ENCODE measurements around the gene TPST1.
"Not testable (repeated sequence)": the region's sequence is repeated elsewhere in the genome, so short reads cannot be mapped to it uniquely, and the experiment has no call there.

Gene TPST1

DNA sequence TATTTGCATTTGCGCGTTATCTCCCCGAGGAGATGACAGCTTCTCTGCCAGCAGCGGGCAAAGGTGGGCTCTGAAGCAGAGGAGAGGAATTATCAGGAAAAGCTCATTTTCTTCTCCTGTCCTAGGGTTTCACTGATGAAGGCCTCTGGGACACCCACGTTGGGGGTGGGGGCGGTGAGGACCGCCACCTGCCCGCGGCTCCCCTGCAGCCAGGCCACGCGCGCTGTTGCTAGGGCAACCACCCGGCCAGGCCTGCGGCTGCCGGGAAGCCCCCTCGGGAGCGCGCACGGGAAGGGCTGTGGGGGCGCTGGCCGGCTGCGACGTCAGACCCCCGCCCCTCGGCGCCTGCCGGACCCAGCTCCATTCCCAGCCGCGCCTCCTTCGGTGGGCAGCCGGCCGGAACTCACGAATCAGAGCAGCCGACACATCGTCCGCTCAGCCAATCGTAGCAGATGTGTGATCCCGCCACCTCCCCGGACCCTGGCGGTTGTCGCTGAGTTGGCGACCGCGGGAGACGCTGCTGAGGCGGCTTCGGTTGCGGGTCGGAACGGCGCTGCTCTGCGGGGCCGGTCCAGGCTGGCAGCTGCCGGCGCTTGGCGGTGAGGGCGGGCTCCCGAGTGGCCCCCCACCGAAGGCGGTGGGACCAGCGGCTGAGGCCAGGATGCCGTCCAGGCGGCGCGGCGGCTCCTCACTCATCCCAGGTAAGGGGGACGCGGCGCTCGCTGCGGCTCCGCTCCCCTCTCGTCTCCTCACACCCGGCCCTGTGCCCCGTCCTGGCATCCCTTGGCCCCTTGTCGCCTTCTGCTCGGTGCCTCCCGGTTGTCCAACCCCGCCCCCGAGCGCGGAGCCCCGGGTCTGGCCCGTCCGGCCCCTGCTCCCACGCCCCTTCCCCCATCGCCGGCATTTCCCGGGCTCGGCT, at the start of gene TPST1:
TSS of gene TPST1 (plus strand) at position 513 of the 919 bp plus-strand sequence. CDS start 35,092 bp downstream, outside the sequence.
- H3K4me3 Mint-ChIP-seq = peak within 1 kb of the TSS; percentile 84
- peaks cover 24% of the 10 kb centered on the region for H3K27me3 Mint-ChIP-seq
- H3K9me3 Mint-ChIP-seq = no peaks in the 10 kb centered on the region
- peak within 1 kb of the TSS; percentile 75 for H3K27ac Mint-ChIP-seq
- peaks cover 5% of the 10 kb centered on the region for H3K36me3 Mint-ChIP-seq (ENCODE audit: low read depth)
- DNase-seq = peak; percentile 90
- peaks cover 36% of the 10 kb centered on the region for H3K4me1 Mint-ChIP-seq (ENCODE audit: low read depth)

- not testable (repeated sequence) for H3K27ac Mint-ChIP-seq; H3K27me3 Mint-ChIP-seq; H3K4me3 Mint-ChIP-seq; H3K9me3 Mint-ChIP-seq; DNase-seq; H3K4me1 Mint-ChIP-seq (ENCODE audit: low read depth)
- peaks cover 80% of the 10 kb centered on the region for H3K36me3 Mint-ChIP-seq (ENCODE audit: low read depth)
Measured at GRCh38 chr7:66156035-66156434, 49.1 kb upstream of the TPST1 start.

DNA sequence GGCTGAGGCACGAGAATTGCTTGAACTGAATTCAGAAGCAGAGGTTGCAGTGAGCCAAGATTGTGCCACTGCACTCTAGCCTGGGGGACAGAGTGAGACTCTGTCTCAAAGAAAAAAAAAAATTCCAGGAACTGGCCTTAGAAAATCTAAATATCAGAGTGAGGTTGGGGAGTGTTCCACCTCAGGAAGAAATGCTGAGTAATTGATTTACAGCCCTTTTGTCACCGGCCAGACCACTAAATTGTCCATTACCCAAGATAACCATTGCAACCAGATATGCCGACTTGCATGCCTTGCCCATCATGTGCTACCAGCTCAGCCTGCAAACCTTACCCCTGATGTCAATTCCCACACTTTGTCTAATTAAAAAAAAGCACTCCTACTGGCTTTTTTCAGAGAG, 48.1 kb upstream of the TPST1 start:
- no peaks in the 10 kb centered on the region for H3K27me3 Mint-ChIP-seq
- peaks cover 72% of the 10 kb centered on the region for H3K36me3 Mint-ChIP-seq (ENCODE audit: low read depth)
- no peak for DNase-seq
- no peaks in the 10 kb centered on the region for H3K4me1 Mint-ChIP-seq (ENCODE audit: low read depth)
- no peak overlapping the region for H3K4me3 Mint-ChIP-seq
- H3K27ac Mint-ChIP-seq = peak overlapping the region; percentile 33
- H3K9me3 Mint-ChIP-seq = peaks cover 8% of the 10 kb centered on the region

DNA sequence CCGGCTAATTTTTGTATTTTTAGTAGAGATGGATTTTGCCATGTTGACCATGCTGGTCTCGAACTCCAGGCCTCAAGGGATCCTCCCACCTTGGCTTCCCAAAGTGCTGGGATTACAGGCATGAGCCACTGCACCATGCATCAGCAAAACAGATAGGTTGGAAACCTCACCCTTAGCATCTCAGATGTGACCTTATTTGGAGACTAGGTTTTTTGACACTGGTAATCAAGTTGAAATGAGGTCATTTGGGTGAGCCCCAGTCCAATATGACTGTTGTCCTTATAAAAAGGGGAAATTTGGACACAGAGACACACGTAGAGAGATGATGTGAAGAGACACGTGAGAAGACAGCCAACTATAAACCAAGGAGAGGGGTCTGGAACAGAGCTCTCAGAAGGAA, 42.5 kb upstream of the TPST1 start:
- no peaks in the 10 kb centered on the region for H3K4me1 Mint-ChIP-seq (ENCODE audit: low read depth)
- no peaks in the 10 kb centered on the region for H3K27me3 Mint-ChIP-seq

GRCh38 chr7:66163186-66163610, 41.9 kb upstream of the TPST1 start:
- no peaks in the 10 kb centered on the region for H3K27me3 Mint-ChIP-seq
- H3K36me3 Mint-ChIP-seq (ENCODE audit: low read depth) = peaks cover 13% of the 10 kb centered on the region
- no peak for DNase-seq
- peaks cover 3% of the 10 kb centered on the region for H3K4me1 Mint-ChIP-seq (ENCODE audit: low read depth)
- no peak overlapping the region for H3K27ac Mint-ChIP-seq
- H3K9me3 Mint-ChIP-seq = peaks cover 3% of the 10 kb centered on the region
- no peak overlapping the region for H3K4me3 Mint-ChIP-seq

More for the DNA sequence above, 42.5 kb upstream of the TPST1 start:
- no peak for DNase-seq
- peaks cover 18% of the 10 kb centered on the region for H3K36me3 Mint-ChIP-seq (ENCODE audit: low read depth)
- no peak overlapping the region for H3K27ac Mint-ChIP-seq
- H3K4me3 Mint-ChIP-seq = no peak overlapping the region
- H3K9me3 Mint-ChIP-seq = peaks cover 6% of the 10 kb centered on the region

- Mint-ChIP-seq H3K4me3 (no peak overlapping the region), H3K4me1 (ENCODE audit: low read depth) (peaks cover 4% of the 10 kb centered on the region), H3K27me3 (no peaks in the 10 kb centered on the region), H3K36me3 (ENCODE audit: low read depth) (peaks cover 3% of the 10 kb centered on the region), H3K9me3 (no peaks in the 10 kb centered on the region), H3K27ac (no peak overlapping the region)
- DNase-seq = no peak
Measured at GRCh38 chr7:66164356-66164755, 40.8 kb upstream of the TPST1 start.

DNA sequence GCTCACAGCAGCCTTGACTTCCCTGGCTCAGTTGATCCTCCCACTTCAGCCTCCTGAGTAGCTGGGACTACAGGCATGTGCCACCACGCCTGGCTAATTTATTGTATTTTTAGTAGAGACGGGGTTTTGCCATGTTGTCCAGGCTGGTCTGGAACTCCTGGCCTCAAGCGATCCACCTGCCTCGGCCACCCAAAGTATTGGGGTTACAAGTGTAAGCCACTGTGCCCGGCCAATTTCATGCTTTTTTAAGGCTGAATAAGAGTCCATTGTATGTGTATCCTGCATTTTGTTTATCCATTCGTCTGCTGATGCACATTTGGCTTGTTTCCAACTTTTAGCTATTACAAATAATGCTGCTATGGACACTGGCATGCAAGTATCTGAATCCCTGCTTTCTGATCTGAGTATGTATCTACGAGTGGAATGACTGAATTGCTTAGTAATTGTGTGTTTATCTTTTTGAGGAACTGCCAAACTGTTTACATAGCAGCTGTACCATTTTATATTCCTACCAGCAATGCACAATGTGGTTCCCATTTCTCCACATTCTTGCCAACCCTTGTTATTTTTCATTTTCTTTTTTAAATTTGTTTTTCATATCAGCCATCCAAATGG, 37.3 kb upstream of the TPST1 start:
- peaks cover 4% of the 10 kb centered on the region for H3K4me1 Mint-ChIP-seq (ENCODE audit: low read depth)
- H3K27me3 Mint-ChIP-seq = no peaks in the 10 kb centered on the region
- no peak for DNase-seq
- H3K4me3 Mint-ChIP-seq = no peak overlapping the region
- H3K27ac Mint-ChIP-seq = no peak overlapping the region
- H3K36me3 Mint-ChIP-seq (ENCODE audit: low read depth) = no peaks in the 10 kb centered on the region
- H3K9me3 Mint-ChIP-seq = no peaks in the 10 kb centered on the region

- Mint-ChIP-seq H3K27me3 (no peaks in the 10 kb centered on the region), H3K4me1 (ENCODE audit: low read depth) (peaks cover 8% of the 10 kb centered on the region), H3K36me3 (ENCODE audit: low read depth) (no peaks in the 10 kb centered on the region), H3K27ac (no peak overlapping the region), H3K9me3 (no peaks in the 10 kb centered on the region), H3K4me3 (no peak overlapping the region)
- DNase-seq = no peak
Measured at GRCh38 chr7:66169616-66170015, 35.5 kb upstream of the TPST1 start.

DNA sequence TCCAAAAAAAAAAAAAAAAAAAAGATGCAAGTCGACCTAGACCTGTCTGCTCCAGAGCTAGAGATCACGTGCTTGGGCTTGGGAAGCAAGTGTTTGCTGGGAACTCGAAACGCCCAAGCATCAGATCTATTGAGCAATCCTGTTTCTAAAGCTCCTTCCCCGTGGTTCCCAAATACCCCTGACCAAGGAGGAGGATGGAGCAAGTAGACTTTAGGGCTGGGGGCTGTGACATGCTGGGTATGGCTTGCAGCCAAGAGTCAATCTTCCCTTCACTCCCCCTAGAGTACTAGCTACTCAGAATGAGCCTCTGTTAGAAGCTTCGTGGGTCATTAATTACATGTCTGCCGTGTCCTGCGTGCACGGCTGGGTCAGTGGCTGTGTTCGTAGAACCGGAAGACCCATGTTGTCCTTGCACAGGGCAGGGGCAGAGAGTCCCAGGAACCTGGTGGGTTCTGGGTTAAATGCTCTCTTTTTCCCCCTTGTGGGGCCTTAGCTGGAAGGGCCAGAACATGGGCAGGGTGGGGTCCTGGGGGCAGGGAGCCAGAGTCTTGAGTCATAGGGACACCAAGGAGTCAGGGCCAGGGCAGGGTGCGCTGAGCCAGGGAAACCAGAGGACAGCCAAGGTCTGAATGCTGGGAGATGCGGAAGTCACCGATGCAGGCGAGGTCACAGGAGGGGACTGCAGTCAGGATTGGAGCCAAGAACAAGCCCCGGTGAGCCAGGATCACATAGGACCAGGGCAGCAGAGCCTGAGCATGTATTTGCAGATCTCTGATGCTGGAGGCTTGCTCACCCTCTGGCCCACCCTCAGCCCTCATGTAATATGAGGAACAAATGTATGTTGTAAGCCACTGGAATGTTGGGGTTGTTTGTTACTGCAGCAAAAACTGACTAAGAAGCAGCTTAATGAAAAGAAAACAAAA, 34.6 kb upstream of the TPST1 start:
- Mint-ChIP-seq H3K4me1 (ENCODE audit: low read depth) (peaks cover 8% of the 10 kb centered on the region), H3K27ac (no peak overlapping the region), H3K27me3 (no peaks in the 10 kb centered on the region)

GRCh38 chr7:66172536-66173401, 32.4 kb upstream of the TPST1 start:
- not testable (repeated sequence) for H3K4me1 Mint-ChIP-seq (ENCODE audit: low read depth); H3K9me3 Mint-ChIP-seq; H3K27ac Mint-ChIP-seq; DNase-seq; H3K4me3 Mint-ChIP-seq; H3K36me3 Mint-ChIP-seq (ENCODE audit: low read depth); H3K27me3 Mint-ChIP-seq

More for the DNA sequence above, 34.6 kb upstream of the TPST1 start:
- DNase-seq = no peak
- no peak overlapping the region for H3K4me3 Mint-ChIP-seq
- no peaks in the 10 kb centered on the region for H3K9me3 Mint-ChIP-seq
- H3K36me3 Mint-ChIP-seq (ENCODE audit: low read depth) = no peaks in the 10 kb centered on the region

DNA sequence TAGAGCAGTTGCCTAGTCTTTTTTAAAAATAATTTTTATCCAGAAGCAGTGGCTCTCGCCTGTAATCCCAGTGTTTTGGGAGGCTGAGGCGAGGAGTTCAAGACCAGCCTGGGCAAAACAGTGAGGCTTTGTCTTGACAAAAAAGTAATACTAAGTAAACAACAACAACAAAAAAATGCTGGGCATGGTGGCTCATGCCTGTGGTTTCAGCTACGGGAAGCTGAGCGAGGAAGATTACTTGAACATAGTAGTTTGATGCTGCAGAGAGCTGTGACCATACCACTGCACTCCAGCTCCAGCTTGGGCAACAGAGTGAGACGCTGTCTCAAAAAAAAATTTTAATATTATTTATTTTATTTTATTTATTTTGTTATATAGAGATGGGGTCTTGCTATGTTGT, 31.3 kb upstream of the TPST1 start:
- no peak for DNase-seq
- no peaks in the 10 kb centered on the region for H3K36me3 Mint-ChIP-seq (ENCODE audit: low read depth)
- peaks cover 4% of the 10 kb centered on the region for H3K4me1 Mint-ChIP-seq (ENCODE audit: low read depth)
- H3K27ac Mint-ChIP-seq = no peak overlapping the region
- no peak overlapping the region for H3K4me3 Mint-ChIP-seq
- H3K27me3 Mint-ChIP-seq = no peaks in the 10 kb centered on the region
- no peaks in the 10 kb centered on the region for H3K9me3 Mint-ChIP-seq

GRCh38 chr7:66175006-66175405, 30.1 kb upstream of the TPST1 start:
- not testable (repeated sequence) for H3K4me1 Mint-ChIP-seq (ENCODE audit: low read depth); H3K36me3 Mint-ChIP-seq (ENCODE audit: low read depth); H3K9me3 Mint-ChIP-seq

GRCh38 chr7:66176914-66177313, 28.2 kb upstream of the TPST1 start:
- Mint-ChIP-seq H3K27ac (no peak overlapping the region), H3K27me3 (no peaks in the 10 kb centered on the region), H3K4me3 (no peak overlapping the region), H3K4me1 (ENCODE audit: low read depth) (peaks cover 4% of the 10 kb centered on the region), H3K9me3 (no peaks in the 10 kb centered on the region), H3K36me3 (ENCODE audit: low read depth) (no peaks in the 10 kb centered on the region)
- no peak for DNase-seq

More at GRCh38 chr7:66175006-66175405, 30.1 kb upstream of the TPST1 start:
- not testable (repeated sequence) for H3K27me3 Mint-ChIP-seq, DNase-seq, H3K4me3 Mint-ChIP-seq, H3K27ac Mint-ChIP-seq
